Measurements from ENCODE around the gene NUAK1. TPM values are rescaled to one million over a fixed set of nuclear protein-coding genes. Genes with fewer than 3 reads are reported as not detected.

The NUAK1 gene
- 1.3 and 6.1 TPM in 2 replicates for total RNA-seq (2012; rRNA removed)

DNA sequence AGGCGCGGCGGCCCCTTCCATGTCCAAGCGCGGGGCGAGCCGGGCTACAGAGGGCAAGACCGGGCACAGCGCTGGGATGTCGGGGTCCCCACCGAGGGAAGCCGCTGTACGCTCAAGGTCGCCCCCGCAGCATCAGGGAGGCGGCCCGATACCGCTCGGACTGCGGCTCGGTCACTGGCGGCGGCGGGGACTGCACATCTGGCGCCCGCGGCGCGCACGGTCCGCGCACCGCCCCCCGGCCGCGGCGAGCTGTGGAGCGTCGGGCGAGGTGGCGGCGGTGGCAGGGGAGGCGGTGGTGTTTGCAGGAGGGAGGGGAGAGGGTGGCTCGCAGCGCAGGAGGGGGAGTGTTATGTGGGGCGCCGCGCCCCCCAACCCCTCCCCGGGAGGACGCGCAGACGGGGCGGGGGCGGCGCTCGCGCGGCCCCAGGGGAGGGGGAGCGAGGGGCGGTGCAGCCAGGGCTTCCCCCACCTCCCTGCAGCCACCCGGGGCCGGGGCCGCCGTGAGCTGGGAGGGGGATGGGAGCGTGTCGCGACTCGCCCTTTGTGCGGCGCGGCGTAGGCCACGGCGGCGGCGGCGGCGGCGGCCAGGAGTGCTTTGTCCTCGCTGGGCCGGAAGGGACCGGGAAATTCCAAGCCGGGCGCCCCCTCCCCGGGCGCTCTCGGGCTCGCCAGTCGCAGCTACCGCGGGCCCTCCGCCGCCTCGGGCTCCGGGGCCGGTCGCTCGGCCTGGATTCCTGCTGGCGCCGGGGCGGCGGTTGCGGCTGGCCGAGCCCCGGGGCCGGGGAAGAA is at the start of gene NUAK1:
Gene NUAK1, minus strand, starts transcription at position 322 of the 789 bp plus-strand sequence. Its CDS starts 301 bp downstream, at position 21.
- peaks cover 45% of the 10 kb centered on the region for H3K4me1 ChIP-seq (ENCODE audit: control insufficient read depth, insufficient read depth, low read length)
- no peaks in the 10 kb centered on the region for H3K9me3 ChIP-seq (replicated peaks; ENCODE audit: low read length)
- H3K36me3 ChIP-seq (ENCODE audit: insufficient read depth, low read length), result no peaks in the 10 kb centered on the region
- H3K27me3 ChIP-seq (ENCODE audit: control insufficient read depth, insufficient read depth, low read length), result no peaks in the 10 kb centered on the region
- peak within 1 kb of the TSS; percentile 94 for H3K9ac ChIP-seq (ENCODE audit: low read depth, low read length)
- H3K4me3 ChIP-seq (ENCODE audit: low read length), result peak within 1 kb of the TSS; percentile 85
- H3K4me2 ChIP-seq (ENCODE audit: low read length), result peak within 1 kb of the TSS; percentile 94

DNA sequence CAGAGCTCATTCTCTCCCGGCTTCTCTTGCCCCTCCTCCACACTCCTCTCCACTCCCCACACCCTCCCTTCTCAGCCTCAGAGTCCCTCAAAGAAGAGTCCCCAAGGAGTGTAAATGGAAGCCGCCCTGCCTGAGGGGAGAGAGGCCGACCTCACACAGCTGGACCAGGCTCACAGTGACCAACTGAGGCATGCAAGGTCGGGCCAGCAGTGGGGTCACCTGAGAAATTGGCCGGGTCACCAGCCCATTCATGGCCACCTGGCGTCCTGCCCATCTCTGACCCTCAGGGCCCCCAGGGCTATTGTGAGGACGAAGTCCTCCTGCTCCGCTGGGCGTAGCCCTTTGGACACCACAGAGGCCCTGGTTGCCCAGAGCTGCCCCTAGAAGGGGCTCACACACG is 49.5 kb upstream of the NUAK1 start:
- Histone ChIP-seq H3K36me3 (ENCODE audit: insufficient read depth, low read length) (no peaks in the 10 kb centered on the region), H3K9ac (ENCODE audit: low read depth, low read length) (no peak overlapping the region), H3K4me3 (ENCODE audit: low read length) (no peak overlapping the region), H3K4me1 (ENCODE audit: control insufficient read depth, insufficient read depth, low read length) (no peaks in the 10 kb centered on the region), H3K4me2 (ENCODE audit: low read length) (no peak overlapping the region), H3K9me3 (replicated peaks; ENCODE audit: low read length) (no peaks in the 10 kb centered on the region), H3K27me3 (ENCODE audit: control insufficient read depth, insufficient read depth, low read length) (peaks cover 34% of the 10 kb centered on the region)

DNA sequence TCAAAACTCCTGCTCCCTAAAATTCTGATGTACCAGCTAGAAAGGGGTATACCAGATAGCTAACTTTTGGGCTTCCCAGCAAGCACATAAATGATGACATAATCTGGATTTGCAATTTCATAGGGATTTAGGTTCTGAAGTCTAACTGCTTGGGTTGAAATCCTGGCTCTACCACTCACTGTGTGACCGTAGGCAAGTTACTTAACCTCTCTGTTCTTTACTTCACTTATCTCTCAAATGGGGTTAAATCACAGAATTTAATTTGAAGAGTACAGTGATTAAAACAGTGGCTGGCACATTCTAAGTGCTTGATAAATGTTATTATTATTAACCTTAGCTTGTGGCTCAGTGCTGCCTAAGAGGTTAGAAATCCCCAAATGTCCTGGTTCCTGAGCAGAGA is 49.1 kb upstream of the NUAK1 start:
- Histone ChIP-seq H3K27me3 (ENCODE audit: control insufficient read depth, insufficient read depth, low read length) (peaks cover 34% of the 10 kb centered on the region), H3K4me3 (ENCODE audit: low read length) (no peak overlapping the region), H3K9me3 (replicated peaks; ENCODE audit: low read length) (no peaks in the 10 kb centered on the region), H3K4me2 (ENCODE audit: low read length) (no peak overlapping the region), H3K36me3 (ENCODE audit: insufficient read depth, low read length) (no peaks in the 10 kb centered on the region), H3K9ac (ENCODE audit: low read depth, low read length) (no peak overlapping the region), H3K4me1 (ENCODE audit: control insufficient read depth, insufficient read depth, low read length) (no peaks in the 10 kb centered on the region)

DNA sequence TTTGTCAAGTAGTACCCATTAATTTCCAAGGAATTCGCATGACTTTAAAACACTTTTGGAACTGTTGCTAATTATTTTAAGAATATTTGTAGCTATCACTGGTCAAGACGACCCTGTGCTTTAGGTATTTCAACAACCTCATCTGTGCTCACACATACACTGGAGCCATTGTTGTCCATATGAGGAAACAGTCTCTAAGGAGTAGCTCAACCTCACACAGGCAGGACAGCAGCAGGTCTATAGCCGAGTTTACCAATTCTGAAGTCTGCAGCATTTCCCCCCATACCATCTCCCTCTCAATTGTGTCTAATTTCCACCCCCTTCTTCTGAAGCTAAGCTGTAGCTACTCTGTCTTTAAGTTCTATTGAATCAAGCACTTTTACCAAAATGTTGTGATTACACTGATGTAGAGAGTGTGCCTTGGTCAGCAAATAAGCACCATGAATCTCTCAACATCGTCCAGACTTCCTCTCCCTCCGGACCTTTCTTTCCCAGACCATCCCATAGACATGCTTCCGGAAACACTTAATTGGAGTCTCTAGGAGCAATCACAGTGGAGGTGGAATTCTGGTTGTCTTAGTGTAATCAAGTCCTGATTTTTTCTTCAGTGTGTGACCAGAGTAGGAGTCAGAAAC is 48.5 kb upstream of the NUAK1 start:
- no peaks in the 10 kb centered on the region for H3K9me3 ChIP-seq (replicated peaks; ENCODE audit: low read length)
- no peak overlapping the region for H3K4me2 ChIP-seq (ENCODE audit: low read length)
- no peak overlapping the region for H3K4me3 ChIP-seq (ENCODE audit: low read length)
- no peaks in the 10 kb centered on the region for H3K4me1 ChIP-seq (ENCODE audit: control insufficient read depth, insufficient read depth, low read length)
- no peaks in the 10 kb centered on the region for H3K36me3 ChIP-seq (ENCODE audit: insufficient read depth, low read length)
- H3K9ac ChIP-seq (ENCODE audit: low read depth, low read length), result no peak overlapping the region
- H3K27me3 ChIP-seq (ENCODE audit: control insufficient read depth, insufficient read depth, low read length), result peaks cover 34% of the 10 kb centered on the region

DNA sequence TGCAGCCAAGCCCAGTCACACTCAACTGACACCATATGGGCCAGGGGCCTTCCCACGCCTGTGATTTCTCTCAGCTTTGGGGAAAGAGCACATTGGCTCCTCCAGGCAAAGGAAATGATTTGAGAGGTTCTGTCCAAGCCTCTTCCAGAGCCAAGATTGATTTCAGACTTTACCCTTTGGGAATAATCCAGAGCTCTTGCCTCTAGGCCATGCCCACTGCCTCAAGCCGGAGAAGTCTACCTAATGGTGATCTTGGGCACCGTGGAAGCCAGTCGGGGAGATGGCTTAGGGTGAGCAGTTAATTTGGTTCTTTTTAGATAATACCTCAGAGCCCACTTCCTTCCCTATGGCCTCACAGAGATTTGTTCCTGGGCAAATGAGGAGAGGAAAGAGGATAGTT is 45.0 kb upstream of the NUAK1 start:
- Histone ChIP-seq H3K9ac (ENCODE audit: low read depth, low read length) (no peak overlapping the region), H3K4me2 (ENCODE audit: low read length) (no peak overlapping the region), H3K9me3 (replicated peaks; ENCODE audit: low read length) (no peaks in the 10 kb centered on the region), H3K27me3 (ENCODE audit: control insufficient read depth, insufficient read depth, low read length) (peaks cover 29% of the 10 kb centered on the region), H3K4me1 (ENCODE audit: control insufficient read depth, insufficient read depth, low read length) (no peaks in the 10 kb centered on the region), H3K36me3 (ENCODE audit: insufficient read depth, low read length) (no peaks in the 10 kb centered on the region), H3K4me3 (ENCODE audit: low read length) (no peak overlapping the region)

DNA sequence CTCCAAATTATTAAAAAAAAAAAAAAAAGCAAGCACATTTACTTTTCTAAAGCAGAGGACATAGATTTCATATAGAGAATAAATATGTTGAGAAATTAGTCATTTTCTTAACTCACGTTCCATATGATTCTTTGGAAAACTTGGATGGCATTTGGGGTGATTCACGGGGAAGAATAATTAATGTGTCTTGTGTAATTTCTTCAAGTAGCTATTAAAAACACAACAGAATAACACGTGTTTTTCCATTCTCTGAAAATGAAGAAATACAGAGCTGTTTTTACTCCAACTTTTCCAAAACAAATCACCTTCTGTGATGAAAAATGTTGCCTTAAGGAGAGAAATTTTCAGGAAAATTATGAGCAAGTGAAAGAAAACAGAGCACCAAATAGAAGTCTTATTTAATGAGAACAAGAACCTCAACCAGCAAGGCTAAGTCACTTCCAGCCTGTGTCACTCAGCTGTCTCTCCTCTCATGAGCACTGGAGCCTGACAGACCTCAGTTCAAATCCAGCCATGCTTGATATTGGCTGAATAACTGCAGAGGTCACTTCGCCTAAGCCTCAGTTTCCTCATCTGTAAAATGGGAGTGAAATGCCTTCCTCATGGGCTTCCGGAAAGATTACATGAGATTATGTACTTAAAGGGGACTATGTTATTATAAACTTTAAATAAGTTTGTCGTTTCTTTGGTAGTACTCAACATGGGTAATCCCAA is 42.8 kb upstream of the NUAK1 start:
- Histone ChIP-seq H3K9me3 (replicated peaks; ENCODE audit: low read length) (no peaks in the 10 kb centered on the region), H3K27me3 (ENCODE audit: control insufficient read depth, insufficient read depth, low read length) (peaks cover 16% of the 10 kb centered on the region), H3K4me3 (ENCODE audit: low read length) (no peak overlapping the region), H3K4me1 (ENCODE audit: control insufficient read depth, insufficient read depth, low read length) (no peaks in the 10 kb centered on the region), H3K4me2 (ENCODE audit: low read length) (no peak overlapping the region), H3K36me3 (ENCODE audit: insufficient read depth, low read length) (no peaks in the 10 kb centered on the region), H3K9ac (ENCODE audit: low read depth, low read length) (no peak overlapping the region)

DNA sequence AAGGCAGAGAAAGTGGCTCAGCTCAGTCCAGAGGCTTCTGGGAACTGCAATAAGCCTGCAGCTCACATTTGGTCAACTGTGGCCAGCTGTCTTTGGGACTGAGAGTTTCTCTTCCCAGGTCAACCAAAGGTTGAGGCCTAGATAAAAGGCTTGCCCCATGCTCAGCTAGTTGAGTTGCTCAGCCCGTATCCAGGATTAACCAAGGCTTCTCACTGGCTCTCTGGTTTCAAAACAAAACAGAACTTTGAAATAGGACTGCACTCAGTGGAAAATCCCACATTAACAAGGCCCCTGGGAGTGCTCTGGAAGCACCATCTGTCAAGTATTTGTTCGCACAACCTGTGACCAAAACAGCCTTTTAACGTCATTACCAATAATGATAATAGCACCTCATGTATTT is 40.3 kb upstream of the NUAK1 start:
- Histone ChIP-seq H3K4me3 (ENCODE audit: low read length) (no peak overlapping the region), H3K9me3 (replicated peaks; ENCODE audit: low read length) (no peaks in the 10 kb centered on the region), H3K36me3 (ENCODE audit: insufficient read depth, low read length) (no peaks in the 10 kb centered on the region), H3K27me3 (ENCODE audit: control insufficient read depth, insufficient read depth, low read length) (peaks cover 4% of the 10 kb centered on the region), H3K4me1 (ENCODE audit: control insufficient read depth, insufficient read depth, low read length) (no peaks in the 10 kb centered on the region), H3K4me2 (ENCODE audit: low read length) (no peak overlapping the region), H3K9ac (ENCODE audit: low read depth, low read length) (no peak overlapping the region)

DNA sequence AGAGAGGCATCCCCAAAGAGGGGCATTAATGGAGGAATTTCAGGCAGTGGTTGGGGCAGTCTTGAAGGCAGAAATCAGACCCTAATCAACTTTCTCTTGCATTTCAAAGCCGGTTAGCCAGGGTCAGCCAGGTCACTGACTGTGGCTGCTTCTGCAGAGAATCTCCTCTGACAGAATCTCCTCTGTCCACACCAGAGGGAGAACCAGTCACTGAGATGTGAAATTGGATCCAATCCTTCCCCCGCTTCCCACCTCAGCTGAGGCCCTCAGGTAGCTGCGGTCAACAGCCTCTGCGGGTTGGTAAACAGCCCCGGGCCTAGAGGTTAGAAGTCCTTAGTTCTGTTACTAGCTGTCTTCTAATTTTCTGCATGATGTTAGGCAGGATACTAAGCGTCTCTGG is 39.8 kb upstream of the NUAK1 start:
- no peaks in the 10 kb centered on the region for H3K36me3 ChIP-seq (ENCODE audit: insufficient read depth, low read length)
- peaks cover 4% of the 10 kb centered on the region for H3K27me3 ChIP-seq (ENCODE audit: control insufficient read depth, insufficient read depth, low read length)
- H3K9me3 ChIP-seq (replicated peaks; ENCODE audit: low read length), result no peaks in the 10 kb centered on the region
- no peaks in the 10 kb centered on the region for H3K4me1 ChIP-seq (ENCODE audit: control insufficient read depth, insufficient read depth, low read length)
- no peak overlapping the region for H3K9ac ChIP-seq (ENCODE audit: low read depth, low read length)
- no peak overlapping the region for H3K4me3 ChIP-seq (ENCODE audit: low read length)
- no peak overlapping the region for H3K4me2 ChIP-seq (ENCODE audit: low read length)

DNA sequence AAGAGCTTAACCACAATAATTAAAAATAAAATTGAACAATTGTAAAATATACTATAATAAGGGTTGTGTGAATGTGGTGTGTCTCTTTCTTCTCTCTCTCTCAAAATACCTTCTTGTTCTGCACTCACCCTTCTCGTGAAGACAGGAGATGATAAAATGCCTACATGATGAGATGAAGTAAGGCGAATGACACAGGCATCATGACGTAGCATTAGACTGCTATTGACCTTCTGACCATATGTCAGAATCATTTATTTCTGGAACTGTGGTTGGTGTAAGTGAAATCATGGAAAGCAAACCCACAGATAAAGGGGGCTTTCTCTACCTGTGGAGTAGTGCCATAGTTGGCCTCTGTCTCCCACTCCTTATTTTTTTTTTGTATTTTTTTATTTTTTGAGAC is 37.8 kb upstream of the NUAK1 start:
- Histone ChIP-seq H3K36me3 (ENCODE audit: insufficient read depth, low read length) (no peaks in the 10 kb centered on the region), H3K27me3 (ENCODE audit: control insufficient read depth, insufficient read depth, low read length) (peaks cover 11% of the 10 kb centered on the region), H3K9me3 (replicated peaks; ENCODE audit: low read length) (no peaks in the 10 kb centered on the region), H3K4me2 (ENCODE audit: low read length) (no peak overlapping the region), H3K4me1 (ENCODE audit: control insufficient read depth, insufficient read depth, low read length) (no peaks in the 10 kb centered on the region), H3K9ac (ENCODE audit: low read depth, low read length) (no peak overlapping the region), H3K4me3 (ENCODE audit: low read length) (no peak overlapping the region)

DNA sequence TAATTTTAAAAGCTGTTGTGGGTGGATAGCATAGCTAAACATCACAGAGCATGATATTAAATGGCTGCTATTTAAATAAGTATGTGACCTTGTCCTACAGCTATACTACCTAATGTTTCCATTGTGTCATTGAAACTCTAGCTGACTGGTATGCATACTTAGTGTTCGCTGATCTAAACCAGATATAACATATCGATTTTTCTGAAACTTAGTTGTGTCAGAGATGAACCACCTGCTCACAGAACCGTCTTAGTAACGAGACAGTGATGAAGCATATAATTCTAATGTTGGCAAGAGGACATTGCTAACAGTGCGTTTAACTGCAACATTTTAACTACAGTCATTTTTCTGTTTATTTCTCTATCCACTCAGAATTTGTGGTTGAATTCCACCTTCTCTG is 36.1 kb upstream of the NUAK1 start:
- Histone ChIP-seq H3K36me3 (ENCODE audit: insufficient read depth, low read length) (no peaks in the 10 kb centered on the region), H3K9me3 (replicated peaks; ENCODE audit: low read length) (no peaks in the 10 kb centered on the region), H3K27me3 (ENCODE audit: control insufficient read depth, insufficient read depth, low read length) (peaks cover 13% of the 10 kb centered on the region), H3K9ac (ENCODE audit: low read depth, low read length) (no peak overlapping the region), H3K4me2 (ENCODE audit: low read length) (no peak overlapping the region), H3K4me3 (ENCODE audit: low read length) (no peak overlapping the region), H3K4me1 (ENCODE audit: control insufficient read depth, insufficient read depth, low read length) (peaks cover 8% of the 10 kb centered on the region)

DNA sequence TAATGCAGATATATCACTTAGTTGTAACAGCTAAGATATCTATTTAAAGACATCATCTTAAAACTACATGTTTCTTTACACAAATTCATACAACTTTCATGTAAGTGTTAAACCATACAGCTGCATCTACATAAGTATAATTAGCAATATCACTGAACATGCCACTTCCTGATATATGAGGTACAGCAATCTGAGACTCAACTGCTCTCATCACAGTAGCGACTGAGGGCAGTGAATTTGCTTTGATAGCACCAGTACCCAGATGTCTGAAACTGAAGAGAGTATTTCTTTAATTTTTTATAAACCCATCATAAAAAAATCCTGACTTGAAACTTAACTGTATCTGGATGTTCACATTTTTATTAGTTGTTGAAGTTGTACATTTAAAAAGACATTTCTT is 34.7 kb upstream of the NUAK1 start:
- Histone ChIP-seq H3K36me3 (ENCODE audit: insufficient read depth, low read length) (no peaks in the 10 kb centered on the region), H3K9me3 (replicated peaks; ENCODE audit: low read length) (no peaks in the 10 kb centered on the region), H3K4me1 (ENCODE audit: control insufficient read depth, insufficient read depth, low read length) (peaks cover 8% of the 10 kb centered on the region), H3K4me2 (ENCODE audit: low read length) (no peak overlapping the region), H3K27me3 (ENCODE audit: control insufficient read depth, insufficient read depth, low read length) (peaks cover 13% of the 10 kb centered on the region), H3K4me3 (ENCODE audit: low read length) (no peak overlapping the region), H3K9ac (ENCODE audit: low read depth, low read length) (no peak overlapping the region)
